Stimulated activated CD4-positive, alpha-beta T cell treated with anti-CD3 and anti-CD28 coated beads, Interleukin-4, amount 100 ng/mL, for 4 hours (primary cell): ENCODE results near the gene SURF1.
"Not testable (repeated sequence)": the region's sequence is repeated elsewhere in the genome, so short reads cannot be mapped to it uniquely, and the experiment has no call there.

Source experiments
- DNase-seq, 2 experiments: peaks; one replicate each; pipeline ENCODE4 v3.0.0-alpha.2; 2020

SURF1 gene

GRCh38 chr9:133317551-133317950 is 38.7 kb downstream of the SURF1 start:
- DNase-seq: not testable (repeated sequence)

GRCh38 chr9:133315997-133316396 is 40.3 kb downstream of the SURF1 start:
- no peak for DNase-seq

- no peak for DNase-seq
These were observed 46.7 kb downstream of the SURF1 start for GRCh38 chr9:133309608-133310007.

GRCh38 chr9:133307301-133307700 is 49.0 kb downstream of the SURF1 start:
- no peak for DNase-seq

GRCh38 chr9:133306242-133307204 is 49.8 kb downstream of the SURF1 start:
- no peak for DNase-seq

- DNase-seq: no peak
These were observed 50.6 kb downstream of the SURF1 start for GRCh38 chr9:133305731-133306130.

GRCh38 chr9:133304477-133305377 is 51.6 kb downstream of the SURF1 start:
- DNase-seq: no peak

GRCh38 chr9:133304158-133304470 is 52.2 kb downstream of the SURF1 start:
- DNase-seq: no peak

GRCh38 chr9:133303266-133304157 is 52.8 kb downstream of the SURF1 start:
- DNase-seq: no peak
